ENCODE results near the gene DNAJC1. TPM values are rescaled to one million over a fixed set of nuclear protein-coding genes. Genes with fewer than 3 reads are reported as not detected.

Gene DNAJC1
- total RNA-seq, 1 donor from 2014 or later: 66.8 TPM

GRCh38 chr10:21733710-21734109, 269.8 kb downstream of the DNAJC1 start:
- DNase-seq (ENCODE audit: low read depth) (peak; percentile 2), FAIRE-seq (no peak)
- no peaks in the 10 kb centered on the region for H3K27me3 Mint-ChIP-seq (ENCODE audit: low read depth, unreplicated experiment)

DNA sequence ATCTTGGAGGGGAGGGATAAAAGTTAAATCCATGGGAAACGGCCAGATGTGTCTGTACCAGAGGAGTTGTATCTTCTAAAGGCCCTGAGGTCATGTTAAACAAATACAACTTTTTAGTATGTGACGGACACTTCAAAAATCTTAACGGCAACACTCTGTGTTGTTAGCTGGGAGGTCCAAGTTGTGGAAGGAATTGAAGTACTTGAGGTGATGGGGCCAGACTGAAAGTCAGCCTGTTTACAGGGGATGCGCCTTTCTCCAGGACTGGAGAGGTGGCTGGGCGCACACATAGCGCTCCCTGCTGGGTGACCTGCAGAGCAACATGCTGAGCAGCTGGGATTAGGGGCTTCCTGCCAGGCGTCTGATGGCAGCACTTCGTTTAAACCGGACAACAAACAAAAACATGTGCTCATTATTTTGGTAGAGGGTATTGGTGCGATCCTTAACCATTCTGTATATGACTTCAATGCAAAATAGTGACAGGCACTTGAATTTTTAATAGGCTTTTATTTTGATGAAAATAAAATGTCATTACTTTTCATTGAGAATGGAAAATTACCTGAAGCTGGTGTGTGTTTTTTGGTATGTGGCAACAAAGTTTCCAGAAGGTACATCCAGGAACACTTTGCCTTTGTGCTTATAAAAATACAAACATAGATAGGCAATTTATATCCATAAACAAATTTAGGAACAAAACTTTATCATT, 271.3 kb downstream of the DNAJC1 start:
- Histone ChIP-seq H3K36me3 (ENCODE audit: insufficient read depth, low read length) (peaks cover 20% of the 10 kb centered on the region), H3K27me3 (ENCODE audit: insufficient read depth, low read length) (no peaks in the 10 kb centered on the region), H3K9ac (ENCODE audit: low read length) (no peak overlapping the region), H3K9me3 (ENCODE audit: insufficient read depth, low read depth, low read length) (no peaks in the 10 kb centered on the region), H2AFZ (ENCODE audit: low read depth, low read length) (no peak overlapping the region), H3K4me1 (ENCODE audit: insufficient read depth, low read length) (peaks cover 20% of the 10 kb centered on the region), H4K20me1 (ENCODE audit: insufficient read depth, low read length) (peaks cover 18% of the 10 kb centered on the region), H3K79me2 (ENCODE audit: insufficient read depth, low read length) (peaks cover 6% of the 10 kb centered on the region), H3K4me2 (ENCODE audit: low read length) (no peak overlapping the region), H3K27ac (ENCODE audit: low read depth, low read length) (no peak overlapping the region), H3K4me3 (ENCODE audit: insufficient read depth, low read depth, low read length) (no peak overlapping the region)
- no peak for TF ChIP-seq EZH2 (IDR thresholded peaks at IDR 0.05; ENCODE audit: insufficient read depth, low read length)
- TF ChIP-seq, protein P1, sequence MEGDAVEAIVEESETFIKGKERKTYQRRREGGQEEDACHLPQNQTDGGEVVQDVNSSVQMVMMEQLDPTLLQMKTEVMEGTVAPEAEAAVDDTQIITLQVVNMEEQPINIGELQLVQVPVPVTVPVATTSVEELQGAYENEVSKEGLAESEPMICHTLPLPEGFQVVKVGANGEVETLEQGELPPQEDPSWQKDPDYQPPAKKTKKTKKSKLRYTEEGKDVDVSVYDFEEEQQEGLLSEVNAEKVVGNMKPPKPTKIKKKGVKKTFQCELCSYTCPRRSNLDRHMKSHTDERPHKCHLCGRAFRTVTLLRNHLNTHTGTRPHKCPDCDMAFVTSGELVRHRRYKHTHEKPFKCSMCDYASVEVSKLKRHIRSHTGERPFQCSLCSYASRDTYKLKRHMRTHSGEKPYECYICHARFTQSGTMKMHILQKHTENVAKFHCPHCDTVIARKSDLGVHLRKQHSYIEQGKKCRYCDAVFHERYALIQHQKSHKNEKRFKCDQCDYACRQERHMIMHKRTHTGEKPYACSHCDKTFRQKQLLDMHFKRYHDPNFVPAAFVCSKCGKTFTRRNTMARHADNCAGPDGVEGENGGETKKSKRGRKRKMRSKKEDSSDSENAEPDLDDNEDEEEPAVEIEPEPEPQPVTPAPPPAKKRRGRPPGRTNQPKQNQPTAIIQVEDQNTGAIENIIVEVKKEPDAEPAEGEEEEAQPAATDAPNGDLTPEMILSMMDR (IDR thresholded peaks at IDR 0.05; ENCODE audit: insufficient read depth, low read depth, low read length): peak; percentile 89
- no peak overlapping the region for H3K4me3 Mint-ChIP-seq (ENCODE audit: unreplicated experiment)
- no peak overlapping the region for H3K27ac Mint-ChIP-seq (ENCODE audit: unreplicated experiment)
- peaks cover 25% of the 10 kb centered on the region for H3K36me3 Mint-ChIP-seq (ENCODE audit: low read depth, unreplicated experiment)
- peaks cover 26% of the 10 kb centered on the region for H3K4me1 Mint-ChIP-seq (ENCODE audit: low read depth, unreplicated experiment)
- DNase-seq (ENCODE audit: low read depth) (peak; percentile 54), FAIRE-seq (peak; percentile 32)
- H3K9me3 Mint-ChIP-seq (ENCODE audit: unreplicated experiment): peaks cover 3% of the 10 kb centered on the region
- no peaks in the 10 kb centered on the region for H3K27me3 Mint-ChIP-seq (ENCODE audit: low read depth, unreplicated experiment)

More at GRCh38 chr10:21733710-21734109, 269.8 kb downstream of the DNAJC1 start:
- no peak for TF ChIP-seq EZH2 (IDR thresholded peaks at IDR 0.05; ENCODE audit: insufficient read depth, low read length)
- TF ChIP-seq, protein P1 (IDR thresholded peaks at IDR 0.05; ENCODE audit: insufficient read depth, low read depth, low read length): no peak
- H3K4me1 ChIP-seq (ENCODE audit: insufficient read depth, low read length): peaks cover 14% of the 10 kb centered on the region
- peak overlapping the region; percentile 40 for H3K4me2 ChIP-seq (ENCODE audit: low read length)
- no peak overlapping the region for H3K27ac Mint-ChIP-seq (ENCODE audit: unreplicated experiment)
- peaks cover 20% of the 10 kb centered on the region for H3K36me3 ChIP-seq (ENCODE audit: insufficient read depth, low read length)
- H3K79me2 ChIP-seq (ENCODE audit: insufficient read depth, low read length): peaks cover 2% of the 10 kb centered on the region
- no peak overlapping the region for H2AFZ ChIP-seq (ENCODE audit: low read depth, low read length)
- H3K27me3 ChIP-seq (ENCODE audit: insufficient read depth, low read length): no peaks in the 10 kb centered on the region
- H3K9ac ChIP-seq (ENCODE audit: low read length): no peak overlapping the region
- H3K36me3 Mint-ChIP-seq (ENCODE audit: low read depth, unreplicated experiment): peaks cover 25% of the 10 kb centered on the region
- no peaks in the 10 kb centered on the region for H3K9me3 ChIP-seq (ENCODE audit: insufficient read depth, low read depth, low read length)
- H3K4me1 Mint-ChIP-seq (ENCODE audit: low read depth, unreplicated experiment): peaks cover 16% of the 10 kb centered on the region
- H3K4me3 Mint-ChIP-seq (ENCODE audit: unreplicated experiment): no peak overlapping the region
- H3K9me3 Mint-ChIP-seq (ENCODE audit: unreplicated experiment): peaks cover 3% of the 10 kb centered on the region
- H4K20me1 ChIP-seq (ENCODE audit: insufficient read depth, low read length): peaks cover 17% of the 10 kb centered on the region
- H3K4me3 ChIP-seq (ENCODE audit: insufficient read depth, low read depth, low read length): no peak overlapping the region
- H3K27ac ChIP-seq (ENCODE audit: low read depth, low read length): no peak overlapping the region

DNA sequence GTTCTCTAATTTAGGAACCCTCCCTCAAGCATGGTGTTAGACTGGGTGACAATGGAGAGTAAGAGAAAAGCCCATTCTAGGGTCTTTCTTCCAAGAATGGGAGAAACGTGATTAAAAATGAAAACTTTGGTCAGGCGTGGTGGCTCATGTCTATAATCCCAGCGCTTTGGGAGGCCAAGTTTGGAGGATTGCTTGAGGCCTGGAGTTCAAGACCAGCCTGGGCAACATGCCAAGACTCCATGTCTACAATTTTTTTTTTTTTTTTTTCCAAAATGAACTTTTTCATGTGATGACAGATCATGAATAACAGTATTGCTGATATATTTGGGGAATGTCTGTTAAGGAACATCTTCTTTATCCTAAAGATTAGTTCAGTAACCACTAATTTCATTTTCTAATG, 274.9 kb downstream of the DNAJC1 start:
- peaks cover 34% of the 10 kb centered on the region for H4K20me1 ChIP-seq (ENCODE audit: insufficient read depth, low read length)
- H3K9me3 ChIP-seq (ENCODE audit: insufficient read depth, low read depth, low read length): no peaks in the 10 kb centered on the region
- peaks cover 6% of the 10 kb centered on the region for H3K79me2 ChIP-seq (ENCODE audit: insufficient read depth, low read length)
- peaks cover 10% of the 10 kb centered on the region for H3K36me3 ChIP-seq (ENCODE audit: insufficient read depth, low read length)
- no peaks in the 10 kb centered on the region for H3K9me3 Mint-ChIP-seq (ENCODE audit: unreplicated experiment)
- peaks cover 5% of the 10 kb centered on the region for H3K36me3 Mint-ChIP-seq (ENCODE audit: low read depth, unreplicated experiment)
- no peaks in the 10 kb centered on the region for H3K27me3 ChIP-seq (ENCODE audit: insufficient read depth, low read length)
- H3K4me3 Mint-ChIP-seq (ENCODE audit: unreplicated experiment): peak overlapping the region; percentile 34
- H3K27ac Mint-ChIP-seq (ENCODE audit: unreplicated experiment): no peak overlapping the region
- H3K9ac ChIP-seq (ENCODE audit: low read length): no peak overlapping the region
- no peak overlapping the region for H2AFZ ChIP-seq (ENCODE audit: low read depth, low read length)
- no peak overlapping the region for H3K4me2 ChIP-seq (ENCODE audit: low read length)
- no peak for TF ChIP-seq EZH2 (IDR thresholded peaks at IDR 0.05; ENCODE audit: insufficient read depth, low read length)
- TF ChIP-seq, protein P1 (IDR thresholded peaks at IDR 0.05; ENCODE audit: insufficient read depth, low read depth, low read length): no peak
- peaks cover 38% of the 10 kb centered on the region for H3K4me1 ChIP-seq (ENCODE audit: insufficient read depth, low read length)
- DNase-seq (ENCODE audit: low read depth): no peak
- FAIRE-seq: no peak
- no peaks in the 10 kb centered on the region for H3K27me3 Mint-ChIP-seq (ENCODE audit: low read depth, unreplicated experiment)
- no peak overlapping the region for H3K4me3 ChIP-seq (ENCODE audit: insufficient read depth, low read depth, low read length)
- peaks cover 43% of the 10 kb centered on the region for H3K4me1 Mint-ChIP-seq (ENCODE audit: low read depth, unreplicated experiment)
- H3K27ac ChIP-seq (ENCODE audit: low read depth, low read length): no peak overlapping the region

Data from astrocyte (in vitro differentiated cells and primary cell).